Panc1 (cell line): ENCODE results near the gene BTG2. TPM values are rescaled to one million over a fixed set of nuclear protein-coding genes. Genes with fewer than 3 reads are reported as not detected.
"Not testable (repeated sequence)": the region's sequence is repeated elsewhere in the genome, so short reads cannot be mapped to it uniquely, and the experiment has no call there.

Experiments used
- ATAC-seq: fragments of 200-7000 bp; cut with Tn5 transposase; 2 replicates; pipeline ENCODE4 v1.9.1; 2020; ENCODE audit warnings: mild to moderate bottlenecking, moderate library complexity
- Bru-seq: library from RNA; stranded (reverse); fragments of 400-500 nt; gene quantifications from one replicate; lab custom pipeline; 2021; lab: Mats Ljungman, UMichigan
- BruChase-seq, 2 experiments: library from RNA; stranded (reverse); fragments of 400-500 nt; gene quantifications; one replicate each; lab custom pipeline; 2021; lab: Mats Ljungman, UMichigan
- BruUV-seq: library from RNA; stranded (reverse); fragments of 400-500 nt; replicated peaks from 2 replicates; lab custom pipeline; 2021; lab: Mats Ljungman, UMichigan
- CTCF ChIA-PET: fragments of 300-600 bp; sonication (Branson Sonifier 250); formaldehyde crosslinking; loops from one replicate; lab custom pipeline; 2022; ENCODE audit warnings: antibody characterized with exemption; lab: Charles Lee
- POLR2A ChIA-PET: fragments of 300-600 bp; sonication (Branson Sonifier 250); formaldehyde crosslinking; loops from one replicate; lab custom pipeline; 2022; ENCODE audit warnings: antibody characterized with exemption; lab: Charles Lee
- DNase-seq: peaks from one replicate; pipeline ENCODE4 v3.0.0-alpha.2; 2010; ENCODE audit warnings: low read depth, low spot score
- H3K27ac ChIP-seq: 2 replicates; pipeline ENCODE4 v1.5.1; 2011; ENCODE audit warnings: mild to moderate bottlenecking, low read length, inconsistent platforms
- H3K27me3 ChIP-seq: fragments of 200-500 bp; sonication (Bioruptor generic); 2 replicates; pipeline ENCODE4 v1.6.0; 2014; ENCODE audit warnings: low read length, inconsistent platforms; ENCODE audit not compliant: control insufficient read depth, insufficient read depth
- H3K36me3 ChIP-seq: fragments of 200-500 bp; sonication (Bioruptor generic); 2 replicates; pipeline ENCODE4 v1.5.1; 2014; ENCODE audit warnings: inconsistent platforms, mild to moderate bottlenecking, low read length, moderate library complexity; ENCODE audit not compliant: control insufficient read depth, insufficient read depth
- H3K4me1 ChIP-seq: 2 replicates; pipeline ENCODE4 v1.5.1; 2011; ENCODE audit warnings: inconsistent platforms, mild to moderate bottlenecking, low read length, moderate library complexity; ENCODE audit not compliant: control insufficient read depth, insufficient read depth
- H3K4me3 ChIP-seq, 2 experiments: 2 replicates each; pipeline ENCODE4 v1.5.1; 2011 to 2012; ENCODE audit warnings: low read depth in 2 of 2, low read length in 2 of 2, mild to moderate bottlenecking in 2 of 2, inconsistent platforms in 1 of 2, moderate library complexity in 1 of 2
- H3K9me3 ChIP-seq: fragments of 200-500 bp; sonication (Bioruptor generic); 2 replicates; pipeline ENCODE4 v1.5.1; 2014; ENCODE audit warnings: low read depth, mild to moderate bottlenecking, inconsistent platforms, low read length, moderate library complexity; ENCODE audit not compliant: control insufficient read depth, insufficient read depth
- CTCF ChIP-seq: fragments of 450-650 bp; IDR thresholded peaks from 2 replicates; pipeline ENCODE4 v1.5.1; 2017; ENCODE audit warnings: mild to moderate bottlenecking
- POLR2AphosphoS5 ChIP-seq: IDR thresholded peaks from 2 replicates; pipeline ENCODE4 v1.6.1; 2012; ENCODE audit warnings: mild to moderate bottlenecking, low read depth, low read length, moderate library complexity
- REST ChIP-seq, 2 experiments: IDR thresholded peaks; 2 replicates each; pipeline ENCODE4 v1.6.1; 2011 to 2012; ENCODE audit warnings: low read depth in 2 of 2, control low read depth in 1 of 2, low read length in 1 of 2, mild to moderate bottlenecking in 1 of 2, moderate library complexity in 1 of 2; ENCODE audit not compliant: insufficient read depth in 1 of 2
- SIN3A ChIP-seq: IDR thresholded peaks from 2 replicates; pipeline ENCODE4 v1.6.1; 2012; ENCODE audit warnings: low read depth, mild to moderate bottlenecking, low read length, moderate library complexity, borderline replicate concordance; ENCODE audit not compliant: insufficient read depth
- TCF7L2 ChIP-seq: IDR thresholded peaks from 2 replicates; pipeline ENCODE4 v1.6.1; 2011; ENCODE audit warnings: mild to moderate bottlenecking, low read depth, low read length, inconsistent platforms
- in situ Hi-C: cut with HindIII; loops from 2 replicates; pipeline ENCODE4 v1.10.0; 2016; ENCODE audit warnings: low sequenced_read_pairs, low pct_unique_long_range_greater_than_20kb
- intact Hi-C: fragments of 100-400 bp; cut with micrococcal nuclease; formaldehyde crosslinking; loops from one replicate; pipeline ENCODE4 v1.10.0; 2022; ENCODE audit not compliant: unreplicated experiment
- long read RNA-seq: library from polyadenylated mRNA; unstranded; transcript quantifications from one replicate; pipeline ENCODE4 v2.0.0, GENCODE V29; 2021; ENCODE audit not compliant: unreplicated experiment
- polyA plus RNA-seq: library from polyadenylated mRNA; unstranded; fragments of >200 nt; gene quantifications from one replicate; pipeline ENCODE4 v1.2.1, GENCODE V29; 2012; ENCODE audit warnings: missing spikeins; ENCODE audit not compliant: insufficient read length
- total RNA-seq: library from RNA; stranded (reverse); gene quantifications from one replicate; pipeline ENCODE4 v1.2.1, GENCODE V29; 2021; ENCODE audit not compliant: unreplicated experiment

The BTG2 gene
- total RNA-seq, result 6.1 TPM
- polyA plus RNA-seq, result 1.5 TPM
- Bru-seq, nascent RNA, result percentile 58 among the genes with signal in this experiment
- BruChase-seq, experiment 1, labeled RNA remaining after a 2-hour chase, result percentile 57 among the genes with signal in this experiment
- percentile 46 among the genes with signal in this experiment for BruChase-seq, experiment 2, labeled RNA remaining after a 6-hour chase
- long read RNA-seq, transcript BTG2-201 (2 exons, 2,712 nt), result major isoform, 5 of 5 reads
- long read RNA-seq, partial matches to known transcripts, result 0 of 5 reads
- long read RNA-seq, other reads (novel, unspliced or antisense), result 0 of 5 reads

- TF ChIP-seq TCF7L2 (no peak), CTCF (no peak), POLR2AphosphoS5 (peak; percentile 73; the same call in 1 of the 2 replicates), SIN3A (no peak), REST (IDR thresholded peaks at IDR 0.05; ENCODE audit: insufficient read depth in 1 of 2, low read depth in 2 of 2, low read length in 1 of 2) (no peak)
- ChIA-PET CTCF (no interaction called here), POLR2A (no interaction called here)
- intact Hi-C loops, result no loop called here
- DNase-seq (peak; percentile 12), ATAC-seq (peak; percentile 94)
- Histone ChIP-seq H3K27me3 (peaks cover 6% of the 10 kb centered on the region), H3K9me3 (no peaks in the 10 kb centered on the region), H3K4me1 (peaks cover 4% of the 10 kb centered on the region; the same call in 1 of the 2 replicates), H3K36me3 (no peaks in the 10 kb centered on the region), H3K27ac (peak within 1 kb of the TSS; percentile 81), H3K4me3 (peak within 1 kb of the TSS; percentile 75 to 77)
- BruUV-seq, result TSS peak; percentile 93
- in situ Hi-C loops, result no loop called here
Measured at GRCh38 chr1:203304919-203305808, at the start of gene BTG2. Gene BTG2, plus strand, starts transcription at chr1:203305519. Its CDS starts 88 bp downstream, at chr1:203305607.

- in situ Hi-C loops, ATAC-seq, POLR2A ChIA-PET: not testable (repeated sequence)
Measured at GRCh38 chr1:203256636-203257035, 48.7 kb upstream of the BTG2 start.

More at GRCh38 chr1:203256636-203257035, 48.7 kb upstream of the BTG2 start:
- BruUV-seq, H3K4me3 ChIP-seq, H3K9me3 ChIP-seq, intact Hi-C loops, H3K27ac ChIP-seq, H3K36me3 ChIP-seq, H3K4me1 ChIP-seq, DNase-seq: not testable (repeated sequence)
- CTCF ChIA-PET, result interaction anchor here (1.7 kb wide), 1 partner anchor 11 kb away, joined by 4 read pairs; no protein-coding TSS in a partner anchor
- H3K27me3 ChIP-seq, result peaks cover 18% of the 10 kb centered on the region; the same call in 1 of the 2 replicates
